HepG2 (cell line): ENCODE results near the gene TSG101. TPM values are rescaled to one million over a fixed set of nuclear protein-coding genes. Genes with fewer than 3 reads are reported as not detected.

Experiments
- AFF4 ChIP-seq: sonication (generic); formaldehyde crosslinking; IDR thresholded peaks from 2 replicates; pipeline ENCODE4 v1.4.0; 2020; ENCODE audit warnings: missing genetic modification reagents
- CBX5 ChIP-seq: sonication (generic); formaldehyde crosslinking; IDR thresholded peaks from 2 replicates; pipeline ENCODE4 v1.4.0; 2020; ENCODE audit warnings: missing genetic modification reagents, borderline replicate concordance
- E2F5 ChIP-seq: sonication (generic); formaldehyde crosslinking; conservative IDR thresholded peaks from 2 replicates; pipeline ENCODE4 v1.4.0; 2020; ENCODE audit warnings: missing genetic modification reagents
- IRF1 ChIP-seq: sonication (generic); formaldehyde crosslinking; IDR thresholded peaks from 2 replicates; pipeline ENCODE4 v1.4.0; 2020; ENCODE audit warnings: low read depth, mild to moderate bottlenecking, missing genetic modification reagents
- MXD1 ChIP-seq: sonication (generic); formaldehyde crosslinking; IDR thresholded peaks from 2 replicates; pipeline ENCODE4 v1.4.0; 2020; ENCODE audit warnings: mild to moderate bottlenecking, missing genetic modification reagents
- POGK ChIP-seq: sonication (generic); formaldehyde crosslinking; conservative IDR thresholded peaks from 2 replicates; pipeline ENCODE4 v1.8.0; 2022; ENCODE audit warnings: mild to moderate bottlenecking, moderate library complexity, missing genetic modification reagents
- RAD51 ChIP-seq: fragments of 450-650 bp; IDR thresholded peaks from 2 replicates; pipeline ENCODE4 v1.6.1; 2016; ENCODE audit warnings: borderline replicate concordance
- TFE3 ChIP-seq: IDR thresholded peaks from 2 replicates; pipeline ENCODE4 v1.6.1; 2016
- TOE1 ChIP-seq: sonication (generic); formaldehyde crosslinking; IDR thresholded peaks from 2 replicates; pipeline ENCODE4 v1.4.0; 2020; ENCODE audit warnings: mild to moderate bottlenecking, missing genetic modification reagents
- TRIM24 ChIP-seq: sonication (generic); formaldehyde crosslinking; IDR thresholded peaks from 2 replicates; pipeline ENCODE4 v1.8.0; 2022; ENCODE audit warnings: mild to moderate bottlenecking, missing genetic modification reagents
- ZBTB46 ChIP-seq: sonication (generic); formaldehyde crosslinking; IDR thresholded peaks from 2 replicates; pipeline ENCODE4 v1.4.0; 2020; ENCODE audit warnings: mild to moderate bottlenecking, missing genetic modification reagents, borderline replicate concordance
- ZNF704 ChIP-seq: sonication (generic); formaldehyde crosslinking; IDR thresholded peaks from 2 replicates; pipeline ENCODE4 v1.8.1; 2023; ENCODE audit warnings: mild to moderate bottlenecking, inconsistent platforms, moderate library complexity, missing genetic modification reagents, borderline replicate concordance
- ZNF747 ChIP-seq: sonication (generic); formaldehyde crosslinking; IDR thresholded peaks from 2 replicates; pipeline ENCODE4 v1.8.1; 2023; ENCODE audit warnings: missing genetic modification reagents, mild to moderate bottlenecking, borderline replicate concordance
- polyA plus RNA-seq, 8 experiments: library from polyadenylated mRNA; depleted of rRNA in 3 of 8; stranded (reverse) in 7 of 8; unstranded in 1 of 8; fragments of >200 nt; fragmentation: Illumina TruSeq in 4 of 8; extraction: Trizol in 4 of 8; gene quantifications; 2 replicates each; pipeline versions ENCODE4 v1.2.1 to v1.2.3, GENCODE V29; 2011 to 2016; ENCODE audit warnings: low read depth in 4 of 8, missing spikeins in 1 of 8, mixed read lengths in 1 of 8; ENCODE audit not compliant: insufficient read depth in 1 of 8
- total RNA-seq, 5 experiments: library from RNA; depleted of rRNA; stranded (reverse); fragments of >200 nt; fragmentation: Illumina TruSeq; extraction: Trizol; gene quantifications; 2 replicates each; pipeline ENCODE4 v1.2.3, GENCODE V29; 2016; ENCODE audit warnings: low read depth in 1 of 5

Gene TSG101
- total and polyA plus RNA-seq, 2 of the 13 experiments (the other 11 are each of a cell fraction or from before 2014, with no cell fraction given) = 69.3 to 206 TPM

- TF ChIP-seq IRF1 (no peak), E2F5 (CRISPR knock-in tag) (peak; percentile 65; the same call in 1 of the 2 replicates), ZBTB46 (CRISPR knock-in tag) (no peak), RAD51 (no peak), TRIM24 (CRISPR knock-in tag) (no peak), TOE1 (CRISPR knock-in tag) (0 out of 2 replicates have a peak, but pooled peaks have one; percentile 3), ZNF747 (peak; percentile 84; the same call in 1 of the 2 replicates), TFE3 (peak; percentile 62; the same call in 1 of the 2 replicates), ZNF704 (peak; percentile 72; the same call in 1 of the 2 replicates), POGK (CRISPR knock-in tag) (peak; percentile 90), CBX5 (CRISPR knock-in tag) (peak; percentile 66; the same call in 1 of the 2 replicates), AFF4 (CRISPR knock-in tag) (no peak), MXD1 (CRISPR knock-in tag) (peak; percentile 73)
Measured at GRCh38 chr11:18526521-18527296, at the start of gene TSG101 (continued).
